Lower leg skin (tissue), 3 donors: ENCODE results near the gene CTSE.

Experiments used
- POLR2A ChIP-seq, 2 donors: fragments of 450-650 bp; IDR thresholded peaks; one replicate each; pipeline ENCODE4 v1.6.1; 2016 to 2017; ENCODE audit warnings: antibody characterized with exemption in 2 of 2, mild to moderate bottlenecking in 1 of 2, moderate library complexity in 1 of 2
- TF ChIP-seq, protein P1 (sequence below), 3 donors: fragments of 450-650 bp; IDR thresholded peaks; one replicate each; pipeline ENCODE4 v1.5.1; 2016; ENCODE audit warnings: antibody characterized with exemption in 3 of 3, mild to moderate bottlenecking in 3 of 3, moderate library complexity in 2 of 3

DNA sequence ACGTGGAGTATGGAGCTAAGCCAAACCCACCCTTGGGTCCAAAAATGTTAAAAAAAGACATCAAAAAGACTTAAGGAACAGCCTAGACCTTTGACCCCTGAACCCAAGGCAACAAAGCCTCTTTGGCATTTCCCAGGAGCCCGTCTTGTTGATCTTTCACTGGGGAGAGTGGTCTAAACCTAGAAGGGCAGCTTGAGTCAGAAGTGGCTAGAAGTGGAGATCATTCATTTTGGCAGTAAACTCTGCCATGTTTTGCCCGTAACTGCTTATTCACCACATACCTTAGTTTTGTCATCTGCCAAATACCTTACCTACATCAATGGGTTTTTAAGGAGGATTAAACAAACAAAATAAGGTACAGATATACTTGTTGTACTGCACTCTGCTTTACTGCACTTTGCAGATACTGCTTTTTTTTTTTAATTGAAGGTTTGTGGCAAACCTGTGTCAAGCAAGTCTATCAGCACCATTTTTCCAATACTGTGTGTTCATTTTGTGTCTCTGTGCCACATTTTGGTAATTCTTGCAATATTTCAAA lies 1.7 kb upstream of the CTSE start:
- TF ChIP-seq, protein P1, sequence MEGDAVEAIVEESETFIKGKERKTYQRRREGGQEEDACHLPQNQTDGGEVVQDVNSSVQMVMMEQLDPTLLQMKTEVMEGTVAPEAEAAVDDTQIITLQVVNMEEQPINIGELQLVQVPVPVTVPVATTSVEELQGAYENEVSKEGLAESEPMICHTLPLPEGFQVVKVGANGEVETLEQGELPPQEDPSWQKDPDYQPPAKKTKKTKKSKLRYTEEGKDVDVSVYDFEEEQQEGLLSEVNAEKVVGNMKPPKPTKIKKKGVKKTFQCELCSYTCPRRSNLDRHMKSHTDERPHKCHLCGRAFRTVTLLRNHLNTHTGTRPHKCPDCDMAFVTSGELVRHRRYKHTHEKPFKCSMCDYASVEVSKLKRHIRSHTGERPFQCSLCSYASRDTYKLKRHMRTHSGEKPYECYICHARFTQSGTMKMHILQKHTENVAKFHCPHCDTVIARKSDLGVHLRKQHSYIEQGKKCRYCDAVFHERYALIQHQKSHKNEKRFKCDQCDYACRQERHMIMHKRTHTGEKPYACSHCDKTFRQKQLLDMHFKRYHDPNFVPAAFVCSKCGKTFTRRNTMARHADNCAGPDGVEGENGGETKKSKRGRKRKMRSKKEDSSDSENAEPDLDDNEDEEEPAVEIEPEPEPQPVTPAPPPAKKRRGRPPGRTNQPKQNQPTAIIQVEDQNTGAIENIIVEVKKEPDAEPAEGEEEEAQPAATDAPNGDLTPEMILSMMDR (IDR thresholded peaks at IDR 0.05): no peak
- TF ChIP-seq POLR2A (IDR thresholded peaks at IDR 0.05): no peak
